HG02623 (cell line): Measurements from ENCODE around the gene ZBTB7C.

Source experiments
- ATAC-seq: cut with Tn5 transposase; IDR thresholded peaks from one replicate; pipeline ENCODE4 v1.9.1; 2021; ENCODE audit warnings: moderate library complexity; ENCODE audit not compliant: unreplicated experiment

Gene ZBTB7C

GRCh38 chr18:48171490-48172188 is 237.5 kb downstream of the ZBTB7C start:
- no peak for ATAC-seq

- no peak for ATAC-seq
Measured at GRCh38 chr18:48170651-48171050, 238.5 kb downstream of the ZBTB7C start.

GRCh38 chr18:48168861-48169260 is 240.3 kb downstream of the ZBTB7C start:
- no peak for ATAC-seq

GRCh38 chr18:48167897-48168253 is 241.3 kb downstream of the ZBTB7C start:
- ATAC-seq = no peak

GRCh38 chr18:48166336-48166875 is 242.8 kb downstream of the ZBTB7C start:
- no peak for ATAC-seq

- ATAC-seq = no peak
Measured at GRCh38 chr18:48165111-48165866, 243.9 kb downstream of the ZBTB7C start.

GRCh38 chr18:48164701-48165100 is 244.5 kb downstream of the ZBTB7C start:
- ATAC-seq = no peak

GRCh38 chr18:48164116-48164515 is 245.1 kb downstream of the ZBTB7C start:
- ATAC-seq = no peak

- no peak for ATAC-seq
Measured at GRCh38 chr18:48163738-48164115, 245.5 kb downstream of the ZBTB7C start.

GRCh38 chr18:48162956-48163737 is 246.0 kb downstream of the ZBTB7C start:
- no peak for ATAC-seq

- ATAC-seq = peak; percentile 20
Measured at GRCh38 chr18:48161911-48162698, 247.1 kb downstream of the ZBTB7C start.

GRCh38 chr18:48161191-48161910 is 247.8 kb downstream of the ZBTB7C start:
- ATAC-seq = peak; percentile 59

- no peak for ATAC-seq
Measured at GRCh38 chr18:48160622-48161021, 248.6 kb downstream of the ZBTB7C start.

- no peak for ATAC-seq
Measured at GRCh38 chr18:48159816-48160215, 249.4 kb downstream of the ZBTB7C start.

GRCh38 chr18:48158721-48159120 is 250.5 kb downstream of the ZBTB7C start:
- no peak for ATAC-seq

GRCh38 chr18:48157956-48158355 is 251.2 kb downstream of the ZBTB7C start:
- ATAC-seq = no peak

- no peak for ATAC-seq
Measured at GRCh38 chr18:48155856-48156255, 253.3 kb downstream of the ZBTB7C start.

GRCh38 chr18:48154828-48155227 is 254.4 kb downstream of the ZBTB7C start:
- ATAC-seq = no peak

- no peak for ATAC-seq
Measured at GRCh38 chr18:48153613-48154481, 255.3 kb downstream of the ZBTB7C start.
